Hematopoietic multipotent progenitor cell (in vitro differentiated cells): Measurements from ENCODE around the gene FBXO8. TPM values are rescaled to one million over a fixed set of nuclear protein-coding genes. Genes with fewer than 3 reads are reported as not detected.

Source experiments
- DNase-seq, 3 donors: peaks; one replicate each; pipeline ENCODE4 v3.0.0-alpha.2; 2011 to 2015; ENCODE audit warnings: low read depth in 2 of 3, low spot score in 2 of 3
- total RNA-seq: library from RNA; depleted of rRNA; stranded (reverse); fragments of >200 nt; gene quantifications from one replicate; pipeline ENCODE4 v1.2.3, GENCODE V29; 2012

The FBXO8 gene
- total RNA-seq, 1 donor = 10.5 TPM

DNA sequence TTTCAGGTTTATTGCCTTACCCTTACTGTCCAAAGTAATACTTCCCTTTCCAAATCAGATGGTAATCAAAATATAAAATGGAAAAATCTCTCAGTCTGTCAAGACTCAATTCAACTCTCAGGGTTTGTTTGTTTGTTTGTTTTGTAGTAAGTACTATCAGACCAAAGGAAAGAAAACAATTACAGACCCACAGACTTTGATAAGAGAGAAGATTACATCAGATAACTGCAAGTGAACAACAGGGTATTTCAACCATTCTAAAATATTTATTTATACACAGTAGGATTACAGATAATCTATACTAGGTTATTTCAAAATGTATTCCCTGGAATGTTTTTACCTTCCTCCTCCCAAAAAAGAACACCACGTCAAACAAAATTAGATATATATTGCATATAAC lies 28.9 kb downstream of the FBXO8 start:
- no peak for DNase-seq

DNA sequence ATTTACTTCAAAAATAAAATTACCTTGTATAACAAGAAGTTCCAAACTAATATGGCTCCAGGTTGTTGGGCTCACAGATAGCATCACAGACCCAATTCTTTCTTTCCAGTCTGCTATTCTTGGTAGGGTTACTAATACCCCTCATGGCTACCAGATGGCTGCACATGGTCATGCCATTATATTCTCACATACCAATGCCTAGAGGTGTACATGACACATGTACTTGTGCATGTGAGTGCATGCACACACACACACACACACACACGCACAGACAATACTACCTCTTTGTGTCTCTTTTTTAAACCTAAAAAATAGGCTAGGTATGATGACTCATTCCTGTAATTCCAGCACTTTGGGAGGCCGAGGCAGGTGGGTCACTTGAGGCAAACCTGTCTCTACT lies 31.1 kb downstream of the FBXO8 start:
- DNase-seq = no peak

DNA sequence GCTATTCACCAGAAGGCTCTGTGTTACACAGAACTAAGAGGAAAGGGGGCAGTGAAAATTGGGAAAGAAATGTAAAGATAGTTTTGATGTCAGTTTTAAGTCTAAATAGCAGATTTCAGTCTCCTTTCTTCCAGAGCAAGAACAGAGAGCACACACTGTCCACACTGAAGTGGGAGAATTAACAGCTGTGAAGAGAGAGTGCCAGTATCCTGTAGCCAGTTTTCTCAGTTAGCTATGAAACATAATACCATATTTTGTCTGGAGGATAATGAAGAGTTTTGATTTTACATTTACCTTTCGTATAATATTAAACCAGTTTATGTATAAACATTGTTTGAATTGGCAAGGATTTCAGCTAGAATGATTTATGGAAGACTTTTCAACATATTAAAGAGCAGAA lies 35.1 kb downstream of the FBXO8 start:
- DNase-seq = no peak

DNA sequence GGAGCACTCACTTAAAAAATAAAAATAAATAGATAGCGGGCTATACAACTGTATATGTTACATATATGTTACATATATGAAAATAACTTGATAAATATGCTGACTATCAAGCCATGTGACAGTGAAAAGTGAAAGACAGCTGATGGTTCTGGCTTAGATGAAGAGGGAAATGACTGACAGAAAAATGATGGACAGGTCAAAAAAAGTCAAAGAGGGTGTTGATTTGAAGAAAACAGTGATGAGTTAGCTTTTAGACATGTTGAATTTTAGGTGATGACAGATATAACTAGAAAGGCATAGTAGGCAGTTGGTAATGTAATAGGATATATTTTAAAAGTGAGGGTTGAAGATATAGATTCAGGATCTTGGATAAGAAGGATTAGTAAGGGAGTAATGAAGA lies 37.8 kb downstream of the FBXO8 start:
- no peak for DNase-seq

DNA sequence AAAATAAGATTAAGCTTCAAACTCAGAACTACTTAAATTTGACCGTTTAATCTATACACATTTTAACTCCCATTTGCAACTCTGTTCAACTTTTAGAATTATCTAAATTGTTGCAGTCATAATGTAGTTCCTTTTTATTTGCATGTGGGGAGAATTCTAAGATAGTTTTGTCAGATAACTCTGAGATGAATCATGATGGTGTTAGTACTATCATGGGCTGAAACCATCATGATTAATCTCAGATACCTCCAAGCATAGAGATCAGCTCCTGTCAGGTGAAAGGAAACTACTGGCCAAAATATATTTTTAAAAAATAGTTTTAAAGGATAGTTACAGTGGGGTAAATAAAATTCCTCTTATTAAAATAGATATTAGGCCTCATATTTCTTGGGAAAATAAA lies 39.0 kb downstream of the FBXO8 start:
- no peak for DNase-seq

DNA sequence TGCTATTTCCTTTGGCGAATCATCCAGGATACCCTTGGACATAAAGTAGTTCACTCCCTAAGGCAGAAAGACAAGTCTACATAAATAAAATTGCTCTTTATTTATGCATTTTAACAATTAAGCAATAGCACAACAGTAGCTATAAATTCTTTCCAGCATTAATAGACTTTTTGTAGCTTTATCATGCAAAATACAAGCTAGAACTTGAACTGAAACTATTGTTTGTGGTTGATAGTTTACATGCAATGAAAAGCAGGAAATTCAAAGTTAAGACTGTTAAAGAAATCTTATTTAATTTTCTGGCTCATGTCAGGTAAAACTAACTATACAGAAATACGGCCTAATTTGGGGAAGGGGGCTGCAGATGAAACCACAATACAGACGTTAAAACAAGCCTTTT lies 42.3 kb downstream of the FBXO8 start:
- DNase-seq = no peak

DNA sequence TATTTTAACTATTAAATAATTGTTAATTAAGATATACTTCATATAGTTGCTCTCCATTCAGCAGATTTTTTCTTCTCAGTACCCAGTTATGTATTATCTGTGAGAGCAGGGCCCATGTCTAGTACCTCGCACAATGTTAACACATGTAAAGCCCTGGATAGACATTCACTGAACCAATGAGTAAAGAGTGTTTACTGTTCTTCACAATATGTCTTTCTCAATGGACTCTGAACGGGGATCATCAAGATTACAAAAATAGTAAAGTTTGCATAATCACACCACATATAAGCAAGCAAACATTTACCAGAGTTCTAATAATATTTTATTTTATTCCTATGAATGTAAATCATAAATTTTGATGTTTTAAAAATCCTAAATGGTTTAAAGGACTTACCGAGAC lies 47.1 kb downstream of the FBXO8 start:
- no peak for DNase-seq

DNA sequence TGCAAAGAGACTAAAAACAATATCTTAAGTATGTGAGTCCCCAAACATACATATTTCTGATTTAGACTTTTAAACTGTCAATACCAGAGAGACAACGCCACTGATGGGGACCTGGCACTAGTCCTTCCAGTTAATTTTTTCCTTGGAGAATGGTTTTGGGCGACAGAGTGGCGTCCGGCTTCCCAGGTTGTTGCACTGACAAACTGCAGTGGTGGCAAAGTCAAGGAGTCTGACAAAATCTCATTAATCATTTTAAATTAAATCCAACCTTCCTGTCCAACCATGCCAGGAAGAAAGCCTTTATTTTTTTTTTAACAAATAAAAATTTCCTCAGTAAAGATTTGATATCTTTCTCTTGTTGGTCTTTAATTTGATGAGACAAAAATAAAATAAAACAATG lies 52.8 kb downstream of the FBXO8 start:
- no peak for DNase-seq

DNA sequence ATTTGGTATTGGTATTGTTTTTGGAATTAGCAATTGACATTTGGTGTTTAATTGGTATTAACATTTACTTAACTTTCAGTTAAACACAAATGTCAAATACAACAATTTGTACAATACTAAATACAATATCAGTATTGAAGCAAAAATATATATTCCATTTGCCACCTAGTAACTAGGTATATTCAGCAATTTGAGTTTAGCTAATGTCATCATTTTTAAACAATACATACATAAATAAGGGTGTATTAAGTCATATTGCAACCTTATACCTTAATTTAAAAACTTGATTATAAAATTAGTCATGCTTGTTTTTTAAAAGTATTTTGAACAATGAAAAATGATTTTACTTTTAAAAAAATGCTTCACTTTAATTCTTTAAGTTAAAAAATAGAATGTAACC lies 53.3 kb downstream of the FBXO8 start:
- no peak for DNase-seq

DNA sequence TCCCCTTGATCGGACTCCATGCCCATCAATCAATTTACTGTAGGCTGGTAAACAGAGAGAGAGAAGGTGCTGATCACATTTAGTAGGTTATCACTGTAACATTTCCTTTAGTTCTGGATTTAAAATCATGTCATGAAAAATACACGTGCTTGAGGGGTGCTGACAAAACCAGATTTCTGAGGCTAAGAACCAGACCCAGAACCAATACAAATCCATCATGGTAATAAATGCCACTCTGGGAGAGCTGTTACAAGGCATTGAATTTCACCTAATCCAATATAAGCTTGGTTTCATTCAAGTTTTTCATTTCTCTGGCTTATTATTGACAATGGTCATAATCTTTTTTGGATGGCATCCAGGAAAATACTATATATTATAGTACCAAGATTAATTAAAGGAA lies 54.5 kb downstream of the FBXO8 start:
- no peak for DNase-seq

DNA sequence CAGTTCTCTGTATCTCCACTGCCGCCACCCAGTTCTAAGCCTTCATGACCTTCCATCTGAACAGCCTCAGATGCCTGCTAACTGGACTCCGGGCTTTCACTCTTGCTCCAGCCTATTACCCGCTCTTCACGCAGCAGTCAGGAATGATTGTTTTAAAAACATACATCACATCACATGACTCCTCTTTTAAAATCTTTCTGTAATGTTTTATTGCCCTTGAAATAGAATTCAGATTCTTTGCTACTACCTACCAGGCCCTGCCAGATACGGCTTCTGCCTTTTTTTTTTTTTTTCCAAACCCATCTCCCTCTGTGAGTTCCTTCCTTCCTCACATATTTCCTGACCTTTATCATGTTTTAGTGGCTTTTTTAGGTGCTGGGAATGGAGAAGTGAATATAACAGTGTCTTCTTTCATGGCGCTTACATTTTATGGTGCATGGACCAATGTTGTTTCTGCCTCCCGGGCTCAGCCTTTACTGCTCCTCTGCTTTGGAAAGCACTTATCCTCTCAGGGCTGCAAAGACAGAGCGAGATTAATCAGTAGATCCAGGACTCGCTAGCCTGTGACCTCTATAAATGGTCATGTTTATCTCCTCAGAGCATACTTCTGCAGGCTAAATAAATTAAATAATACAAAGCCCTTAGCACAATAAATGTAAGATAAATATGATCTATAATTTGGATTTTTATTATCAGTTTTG lies 58.0 kb downstream of the FBXO8 start:
- DNase-seq = no peak

DNA sequence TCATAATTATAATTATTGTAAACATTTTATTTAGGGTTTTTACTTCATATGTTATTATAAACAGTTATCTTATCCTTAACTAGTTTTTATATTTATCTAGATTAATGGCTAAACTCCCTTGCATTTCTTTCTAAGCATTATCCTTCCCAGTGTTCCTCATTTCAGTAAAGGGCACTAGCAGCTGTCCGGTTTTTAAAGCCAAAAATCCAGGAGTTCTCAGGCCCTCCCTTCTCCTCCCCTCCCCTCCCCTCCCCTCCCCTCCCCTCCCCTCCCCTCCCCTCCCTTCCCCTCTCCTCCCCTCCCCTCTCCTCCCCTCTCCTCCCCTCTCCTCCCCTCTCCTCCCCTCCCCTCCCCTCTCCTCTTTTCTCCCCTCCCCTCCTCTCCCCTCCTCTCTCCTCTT lies 58.9 kb downstream of the FBXO8 start:
- no peak for DNase-seq

DNA sequence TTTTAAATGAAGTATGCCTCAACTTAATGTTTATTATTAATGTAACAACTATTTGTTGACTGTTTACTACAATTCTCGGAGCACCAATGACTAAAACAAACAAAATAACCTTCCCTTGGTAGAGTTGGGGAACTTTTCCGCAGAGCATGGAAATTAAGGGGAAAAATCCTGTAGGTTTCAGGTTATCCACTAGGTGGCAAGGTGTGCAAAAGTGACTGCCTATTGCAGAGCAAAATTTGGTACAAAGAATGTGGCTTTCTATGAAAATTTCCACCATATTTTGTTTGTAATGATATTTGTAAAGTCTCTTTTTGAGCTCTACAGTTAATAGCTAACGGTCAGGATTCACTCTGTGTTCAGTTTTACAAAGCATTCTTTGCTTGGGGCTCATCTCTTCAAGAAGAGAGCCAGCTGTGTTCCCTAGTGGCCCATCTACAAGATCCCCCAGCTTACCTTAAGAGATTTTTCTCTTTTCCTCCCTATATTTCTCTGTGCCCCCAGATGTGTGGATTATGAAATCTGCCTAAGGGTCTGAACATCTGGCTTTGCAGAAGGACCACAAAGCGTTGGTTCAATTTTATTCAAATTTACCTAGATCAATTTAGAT lies 61.1 kb downstream of the FBXO8 start:
- peak in 1 of 3 donors; percentile 50 for DNase-seq

DNA sequence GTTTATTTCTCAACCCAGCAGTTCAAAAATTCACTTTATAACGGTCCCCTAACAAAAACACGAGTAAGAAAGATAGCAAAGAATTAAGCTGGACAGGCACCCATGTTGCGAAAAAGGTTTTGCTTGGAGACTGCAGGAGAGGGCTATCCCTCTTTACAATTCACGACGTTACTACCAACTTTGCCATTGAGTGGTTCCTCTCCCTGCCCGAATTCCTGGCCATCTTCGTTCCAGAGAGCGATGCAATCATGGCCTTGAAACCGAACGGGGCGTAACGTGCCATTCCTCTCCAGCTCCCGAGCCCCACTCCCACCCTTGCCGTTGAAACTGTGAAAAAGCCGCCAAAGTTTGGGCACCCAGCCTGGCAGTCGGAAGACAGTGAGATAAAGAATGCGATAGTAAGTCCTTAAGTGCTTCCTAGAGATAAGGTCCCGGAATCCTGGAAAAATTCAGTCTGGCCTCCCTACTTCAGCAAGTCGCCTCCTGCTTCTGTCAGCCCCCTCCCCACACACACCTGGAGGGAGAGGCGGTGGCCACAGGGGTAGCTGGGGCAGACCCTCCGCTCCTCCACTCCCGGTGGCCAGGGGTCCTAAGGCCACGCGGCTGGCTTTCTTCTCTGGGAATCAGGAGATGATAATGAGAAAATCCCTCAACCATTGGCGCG lies 65.2 kb downstream of the FBXO8 start:
- DNase-seq = no peak

DNA sequence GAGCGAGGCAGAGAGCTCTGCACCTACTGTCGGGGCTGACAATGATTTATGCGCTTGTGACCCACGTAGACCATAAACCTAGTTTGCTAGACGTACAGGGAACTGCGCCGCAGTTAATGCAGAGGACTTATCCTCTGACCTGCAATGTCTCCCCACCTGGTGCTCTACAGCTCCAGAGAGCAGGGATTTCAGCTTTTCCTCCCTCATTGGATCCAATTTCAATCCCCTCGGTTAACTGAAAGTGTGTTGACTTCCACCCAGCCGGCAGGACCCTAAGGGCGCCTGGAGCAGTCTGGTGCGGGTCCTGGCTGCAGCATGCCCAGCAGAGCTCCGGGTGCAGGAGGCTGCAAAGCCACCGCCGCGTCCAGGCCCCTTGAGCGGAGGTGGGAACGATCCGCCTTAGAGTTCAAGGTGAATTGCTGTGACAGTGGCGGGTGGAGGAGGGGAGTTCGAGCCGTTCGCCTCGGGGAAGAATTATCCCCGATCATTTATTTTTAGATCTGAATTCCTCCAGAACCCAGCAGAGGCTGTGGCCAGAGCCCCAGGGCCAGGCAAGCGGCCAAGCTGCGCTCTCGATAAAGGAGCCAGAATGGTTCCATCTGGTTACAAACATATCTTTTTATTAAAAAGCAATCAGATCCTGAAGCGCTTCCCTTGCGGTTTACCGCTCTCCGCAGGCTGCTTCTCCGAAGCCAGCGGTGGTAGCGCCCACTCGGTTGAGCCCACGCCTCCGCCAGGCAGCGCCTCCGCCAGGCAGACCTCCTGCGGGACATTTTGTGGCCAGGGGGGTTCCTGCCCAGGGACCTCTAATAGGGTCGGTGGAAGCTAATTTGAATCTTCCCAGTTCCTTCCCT lies 66.0 kb downstream of the FBXO8 start:
- peak in 2 of 3 donors; percentile 62 to 65 for DNase-seq

DNA sequence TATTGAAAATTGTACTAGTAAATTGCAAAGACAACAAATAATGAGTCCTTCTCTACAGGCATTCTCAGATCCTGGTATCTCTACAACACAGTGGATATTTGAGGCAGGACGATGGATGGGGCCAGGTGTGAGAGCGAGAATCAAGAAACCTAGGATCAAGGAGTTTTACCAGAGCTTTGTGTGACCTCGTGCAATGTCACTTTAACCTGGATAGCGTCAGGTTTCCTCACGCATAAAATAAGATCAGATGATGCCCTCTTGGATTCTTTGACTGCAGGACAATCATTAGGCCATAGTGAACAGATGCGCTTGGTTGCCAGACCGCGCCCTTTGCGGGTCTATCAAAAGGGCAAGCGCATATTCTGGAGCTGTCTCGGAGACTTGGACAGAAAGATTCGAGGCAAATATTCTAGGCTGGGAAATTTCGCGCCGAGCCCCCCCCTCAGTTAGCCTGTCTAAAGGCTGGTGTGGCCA lies 66.6 kb downstream of the FBXO8 start:
- DNase-seq = no peak

DNA sequence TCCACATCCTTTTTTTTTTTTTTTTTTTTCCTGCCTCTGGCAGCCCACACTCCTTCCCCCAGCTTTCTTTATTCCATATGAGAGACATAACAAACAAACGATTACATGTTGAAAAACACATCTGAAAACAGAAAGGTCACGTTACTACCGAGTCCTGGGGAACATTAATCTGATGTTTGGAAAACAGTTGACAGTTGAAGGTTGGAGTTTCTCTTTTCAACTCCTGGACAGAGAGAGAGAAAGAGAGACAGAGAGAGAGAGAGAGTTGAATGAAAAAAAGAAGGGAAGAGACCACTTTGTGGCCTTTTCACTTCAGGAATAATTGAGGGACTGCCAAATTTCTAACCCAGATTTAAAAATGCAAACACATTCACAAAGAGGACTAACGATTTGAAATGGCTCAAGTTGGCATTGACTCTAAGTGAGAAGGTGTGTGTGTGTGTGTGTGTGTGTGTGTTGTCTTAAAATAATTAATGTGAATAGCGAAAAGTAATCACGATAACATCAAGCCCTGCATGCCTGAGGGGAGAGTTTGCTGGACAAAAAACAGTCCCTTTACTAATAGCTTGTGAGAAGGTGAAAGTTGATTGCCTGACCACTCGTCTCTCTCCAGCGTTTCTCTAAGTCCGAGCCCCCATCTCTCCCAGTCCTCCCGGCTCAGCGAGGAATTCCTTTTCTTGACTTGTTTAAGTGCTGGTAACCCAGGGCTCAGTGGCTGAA lies 67.3 kb downstream of the FBXO8 start:
- DNase-seq = no peak

DNA sequence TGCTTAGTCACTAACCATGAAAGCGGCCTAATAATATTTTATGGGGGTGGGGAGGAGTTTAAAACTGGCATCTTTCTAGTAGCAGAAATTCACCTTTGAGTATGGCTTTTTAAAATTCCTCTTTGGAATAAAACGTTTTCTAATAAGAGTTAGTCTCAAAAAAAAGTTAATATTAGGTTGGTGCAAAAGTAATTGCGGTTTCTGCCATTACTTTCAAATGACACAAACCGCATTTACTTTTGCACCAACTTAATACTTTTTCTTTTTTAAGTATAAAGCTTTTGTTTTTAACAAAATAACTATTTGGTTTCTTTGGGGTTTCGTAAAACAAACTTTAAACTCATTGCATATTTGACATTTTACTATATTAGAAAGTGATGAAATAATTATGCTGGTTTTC lies 68.4 kb downstream of the FBXO8 start:
- DNase-seq = no peak

DNA sequence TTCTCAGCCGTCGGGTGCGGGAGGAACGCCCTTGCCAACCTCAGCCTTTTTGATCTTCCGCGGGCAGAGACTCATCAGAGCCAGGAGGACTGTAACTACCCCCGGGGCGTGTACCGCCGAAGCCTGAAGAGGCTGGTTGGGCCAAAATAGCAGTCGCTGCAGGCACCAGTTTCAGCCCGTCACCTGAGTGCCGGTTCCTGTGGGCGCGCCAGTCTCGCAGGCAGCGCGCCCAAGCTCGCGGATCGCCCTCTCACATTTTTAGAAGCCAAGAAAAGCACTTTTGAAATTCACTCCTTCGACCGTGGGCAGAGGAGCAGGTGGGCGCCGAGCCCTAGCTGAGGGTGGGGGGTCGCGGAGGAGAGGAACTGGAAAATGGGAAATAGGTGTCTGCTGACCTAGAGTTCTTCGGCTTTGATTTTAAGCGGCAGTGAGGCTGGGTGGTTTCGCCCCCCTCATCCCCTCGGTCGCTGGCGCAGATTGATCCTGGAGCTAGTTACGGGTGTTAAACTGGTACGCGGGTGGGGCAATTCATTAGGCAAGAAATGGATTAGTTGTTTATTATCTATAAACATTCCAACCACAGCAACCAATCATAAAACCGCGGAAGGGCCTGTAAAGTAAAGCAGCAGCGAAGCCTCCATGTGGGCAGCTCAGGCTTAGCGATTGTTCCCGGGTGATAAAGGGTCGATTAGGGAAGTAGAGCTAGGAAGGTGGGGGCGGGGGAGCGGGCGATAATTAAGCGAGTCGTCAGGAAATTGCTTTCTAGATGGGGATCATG lies 69.2 kb downstream of the FBXO8 start:
- no peak for DNase-seq

DNA sequence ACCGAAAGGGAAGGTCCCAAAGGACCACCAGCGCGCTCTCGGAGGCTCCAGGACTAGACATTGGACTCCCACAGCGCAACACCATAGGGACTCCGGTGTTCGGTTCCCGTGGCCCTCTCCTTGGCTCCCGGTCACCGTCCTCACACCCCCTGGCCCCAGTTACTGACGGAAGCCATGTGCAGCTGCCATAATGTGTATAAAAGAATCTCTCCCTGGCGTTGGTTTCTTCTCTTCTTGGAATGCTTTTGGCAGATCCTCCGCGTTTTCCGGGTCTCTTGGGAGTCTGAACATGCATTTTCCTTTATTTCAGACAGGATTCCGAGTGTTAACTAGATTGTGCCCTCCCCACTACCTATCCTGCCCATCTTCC lies 69.8 kb downstream of the FBXO8 start:
- DNase-seq = no peak
